PC-9 (cell line): ENCODE measurements around the gene PSMD4. TPM values are rescaled to one million over a fixed set of nuclear protein-coding genes. Genes with fewer than 3 reads are reported as not detected.
"Not testable (repeated sequence)": the region's sequence is repeated elsewhere in the genome, so short reads cannot be mapped to it uniquely, and the experiment has no call there.

Source experiments
- BruUV-seq: library from RNA; stranded (reverse); fragments of 400-500 nt; replicated peaks from 2 replicates; lab custom pipeline; 2021; lab: Mats Ljungman, UMichigan
- CTCF ChIA-PET: fragments of 300-600 bp; sonication (Branson Sonifier 250); formaldehyde crosslinking; loops from one replicate; lab custom pipeline; 2022; ENCODE audit warnings: antibody characterized with exemption; lab: Charles Lee
- POLR2A ChIA-PET: fragments of 300-600 bp; sonication (Branson Sonifier 250); formaldehyde crosslinking; loops from one replicate; lab custom pipeline; 2022; ENCODE audit warnings: antibody characterized with exemption; ENCODE audit not compliant: unreplicated experiment; lab: Charles Lee
- DNase-seq, 2 experiments: peaks; one replicate each; pipeline versions ENCODE4 v3.0.0 to v3.0.0-alpha.2; 2015 to 2022; ENCODE audit warnings: mixed read lengths in 1 of 2
- H2AFZ ChIP-seq: fragments of 200-600 bp; sonication (generic); 2 replicates; pipeline ENCODE4 v1.8.1; 2017; ENCODE audit warnings: antibody characterized with exemption
- H3F3A ChIP-seq: fragments of 200-600 bp; sonication (generic); 2 replicates; pipeline ENCODE4 v1.8.1; 2017; ENCODE audit warnings: antibody characterized with exemption, mild to moderate bottlenecking, low read depth; ENCODE audit not compliant: insufficient read depth
- H3K27ac ChIP-seq: fragments of 200-600 bp; sonication (generic); 2 replicates; pipeline ENCODE4 v1.6.1; 2016; ENCODE audit warnings: mixed run types
- H3K27me3 ChIP-seq: fragments of 200-600 bp; sonication (generic); 2 replicates; pipeline ENCODE4 v1.6.1; 2016; ENCODE audit warnings: low read depth, mixed run types; ENCODE audit not compliant: insufficient read depth
- H3K36me3 ChIP-seq: fragments of 200-600 bp; sonication (generic); 2 replicates; pipeline ENCODE4 v1.6.1; 2016; ENCODE audit warnings: low read depth, mixed run types
- H3K4me1 ChIP-seq: fragments of 200-600 bp; sonication (generic); replicated peaks from 2 replicates; pipeline ENCODE4 v1.6.1; 2016; ENCODE audit warnings: mixed run types; ENCODE audit not compliant: insufficient read depth
- H3K4me2 ChIP-seq: fragments of 200-600 bp; sonication (generic); 2 replicates; pipeline ENCODE4 v1.6.1; 2017; ENCODE audit warnings: mixed run types
- H3K4me3 ChIP-seq: fragments of 200-600 bp; sonication (generic); 2 replicates; pipeline ENCODE4 v1.6.1; 2016; ENCODE audit warnings: mixed run types
- H3K79me2 ChIP-seq: fragments of 200-600 bp; sonication (generic); 2 replicates; pipeline ENCODE4 v1.6.1; 2017; ENCODE audit warnings: low read depth, mixed run types
- H3K9me2 ChIP-seq: fragments of 200-600 bp; sonication (generic); 2 replicates; pipeline ENCODE4 v1.8.1; 2017; ENCODE audit warnings: mild to moderate bottlenecking; ENCODE audit not compliant: insufficient read depth
- H3K9me3 ChIP-seq: fragments of 200-600 bp; sonication (generic); 2 replicates; pipeline ENCODE4 v1.8.1; 2016; ENCODE audit warnings: low read depth; ENCODE audit not compliant: insufficient read depth
- H4K20me1 ChIP-seq: fragments of 200-600 bp; sonication (generic); 2 replicates; pipeline ENCODE4 v1.8.1; 2017; ENCODE audit not compliant: insufficient read depth
- EZH2 ChIP-seq: fragments of 200-600 bp; sonication (generic); IDR thresholded peaks from 2 replicates; pipeline ENCODE4 v1.8.0; 2017; ENCODE audit warnings: antibody characterized with exemption, low read depth
- intact Hi-C: fragments of 100-400 bp; cut with micrococcal nuclease; formaldehyde crosslinking; loops from one replicate; pipeline ENCODE4 v1.10.0; 2022; ENCODE audit not compliant: unreplicated experiment
- total RNA-seq: library from RNA; stranded (reverse); gene quantifications from 2 replicates; pipeline ENCODE4 v1.2.3, GENCODE V29; 2021
- TF ChIP-seq, protein P1 (sequence below): fragments of 200-600 bp; sonication (generic); conservative IDR thresholded peaks from 2 replicates; pipeline ENCODE4 v1.6.1; 2017; ENCODE audit warnings: mixed run types, antibody characterized with exemption, mild to moderate bottlenecking, moderate library complexity

The PSMD4 gene
- total RNA-seq, 1 experiment from 2014 or later = 230 TPM

DNA sequence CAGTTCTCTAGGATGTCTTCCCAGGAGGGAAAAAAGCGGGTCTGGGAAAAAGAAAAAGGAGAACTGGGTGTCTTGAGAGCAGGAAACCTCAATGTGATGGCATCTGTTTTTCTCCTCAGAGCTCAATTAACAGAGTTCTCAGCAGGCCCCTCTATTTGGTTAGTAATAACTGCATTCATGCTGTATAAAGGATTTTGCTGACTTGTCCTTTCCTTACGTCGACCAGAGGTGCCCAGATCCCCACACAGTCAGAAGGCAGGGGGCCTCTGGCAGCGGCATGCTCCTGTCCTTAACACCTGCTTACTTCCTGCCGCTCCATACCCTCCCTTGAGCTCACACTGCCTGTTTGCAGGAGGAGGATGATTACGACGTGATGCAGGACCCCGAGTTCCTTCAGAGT lies 12.3 kb downstream of the PSMD4 start:
- Histone ChIP-seq H3K36me3 (peaks cover 11% of the 10 kb centered on the region; the same call in 1 of the 2 replicates), H3K9me2 (no peaks in the 10 kb centered on the region), H3K27me3 (no peaks in the 10 kb centered on the region), H3K9me3 (no peaks in the 10 kb centered on the region), H4K20me1 (no peaks in the 10 kb centered on the region), H3K4me2 (no peak overlapping the region), H3K4me3 (no peak overlapping the region), H3F3A (peaks cover 21% of the 10 kb centered on the region), H3K79me2 (no peaks in the 10 kb centered on the region; the same call in 1 of the 2 replicates), H3K4me1 (no peaks in the 10 kb centered on the region), H3K27ac (no peak overlapping the region), H2AFZ (no peak overlapping the region)
- CTCF ChIA-PET = no interaction called here
- POLR2A ChIA-PET = no interaction called here
- no peak for DNase-seq
- intact Hi-C loops = no loop called here
- BruUV-seq = TSS peak; percentile 25
- TF ChIP-seq, protein P1, sequence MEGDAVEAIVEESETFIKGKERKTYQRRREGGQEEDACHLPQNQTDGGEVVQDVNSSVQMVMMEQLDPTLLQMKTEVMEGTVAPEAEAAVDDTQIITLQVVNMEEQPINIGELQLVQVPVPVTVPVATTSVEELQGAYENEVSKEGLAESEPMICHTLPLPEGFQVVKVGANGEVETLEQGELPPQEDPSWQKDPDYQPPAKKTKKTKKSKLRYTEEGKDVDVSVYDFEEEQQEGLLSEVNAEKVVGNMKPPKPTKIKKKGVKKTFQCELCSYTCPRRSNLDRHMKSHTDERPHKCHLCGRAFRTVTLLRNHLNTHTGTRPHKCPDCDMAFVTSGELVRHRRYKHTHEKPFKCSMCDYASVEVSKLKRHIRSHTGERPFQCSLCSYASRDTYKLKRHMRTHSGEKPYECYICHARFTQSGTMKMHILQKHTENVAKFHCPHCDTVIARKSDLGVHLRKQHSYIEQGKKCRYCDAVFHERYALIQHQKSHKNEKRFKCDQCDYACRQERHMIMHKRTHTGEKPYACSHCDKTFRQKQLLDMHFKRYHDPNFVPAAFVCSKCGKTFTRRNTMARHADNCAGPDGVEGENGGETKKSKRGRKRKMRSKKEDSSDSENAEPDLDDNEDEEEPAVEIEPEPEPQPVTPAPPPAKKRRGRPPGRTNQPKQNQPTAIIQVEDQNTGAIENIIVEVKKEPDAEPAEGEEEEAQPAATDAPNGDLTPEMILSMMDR = no peak
- no peak for TF ChIP-seq EZH2

DNA sequence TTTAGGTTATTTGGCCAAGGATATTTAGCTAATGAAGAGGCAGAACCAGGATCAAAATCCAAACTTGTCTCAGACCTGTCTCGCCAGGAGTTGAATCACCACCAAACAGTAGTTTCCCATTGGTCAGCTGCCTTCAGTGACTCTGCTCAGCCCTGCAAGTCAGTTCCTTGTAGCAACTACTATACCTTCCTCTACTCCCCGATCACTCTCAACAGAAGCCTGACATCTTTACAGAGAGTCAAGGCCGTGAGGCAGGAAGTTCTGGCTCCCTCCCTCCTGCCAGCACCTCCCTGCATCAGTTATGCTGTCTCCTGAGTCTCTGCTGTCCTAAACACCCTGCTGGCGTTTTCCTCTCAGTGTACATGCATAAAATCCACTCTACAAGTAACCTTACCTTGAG lies 13.2 kb downstream of the PSMD4 start:
- H3K9me3 ChIP-seq = no peaks in the 10 kb centered on the region
- H3K27ac ChIP-seq = no peak overlapping the region
- intact Hi-C loops = no loop called here
- peaks cover 11% of the 10 kb centered on the region; the same call in 1 of the 2 replicates for H3K36me3 ChIP-seq
- TF ChIP-seq, protein P1 = no peak
- TF ChIP-seq EZH2 = no peak
- no peak for DNase-seq
- CTCF ChIA-PET = interaction anchor here (0.7 kb wide), 1 partner anchor 607 kb away, joined by 5 read pairs; no protein-coding TSS in a partner anchor
- H3K27me3 ChIP-seq = no peaks in the 10 kb centered on the region
- peaks cover 21% of the 10 kb centered on the region for H3F3A ChIP-seq
- H3K4me1 ChIP-seq = no peaks in the 10 kb centered on the region
- no TSS peak for BruUV-seq
- H3K4me3 ChIP-seq = no peak overlapping the region
- POLR2A ChIA-PET = no interaction called here
- no peaks in the 10 kb centered on the region for H3K9me2 ChIP-seq
- no peaks in the 10 kb centered on the region for H4K20me1 ChIP-seq
- H3K79me2 ChIP-seq = no peaks in the 10 kb centered on the region
- H2AFZ ChIP-seq = no peak overlapping the region
- no peak overlapping the region for H3K4me2 ChIP-seq

DNA sequence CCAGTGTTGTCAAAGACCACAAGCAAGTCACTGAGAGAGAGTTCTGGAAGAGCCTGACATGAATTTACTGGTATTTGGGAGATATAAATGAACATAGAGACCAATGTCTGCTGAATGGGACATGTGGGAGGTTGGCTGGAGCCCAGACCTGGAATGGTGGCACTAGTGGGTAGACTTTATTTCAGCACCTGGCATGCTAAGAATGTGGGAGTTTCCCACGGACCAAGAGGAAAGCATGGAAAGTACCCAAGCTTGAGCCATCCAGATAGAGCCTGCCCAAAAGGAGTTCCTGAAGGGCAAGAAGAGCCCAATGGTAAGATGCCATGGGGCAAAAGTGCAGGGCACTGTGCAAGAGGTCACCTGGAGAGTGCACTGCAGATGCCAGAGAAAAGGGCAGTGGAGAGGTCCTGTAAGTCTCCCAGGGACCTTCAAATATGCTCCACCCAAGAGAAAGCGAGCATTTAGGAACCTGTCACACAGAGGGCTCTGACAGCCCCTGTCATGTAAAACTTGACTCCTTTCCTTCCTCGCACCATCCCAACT lies 19.5 kb downstream of the PSMD4 start:
- Histone ChIP-seq H3K27me3 (no peaks in the 10 kb centered on the region), H3K9me3 (no peaks in the 10 kb centered on the region), H4K20me1 (no peaks in the 10 kb centered on the region), H3K36me3 (no peaks in the 10 kb centered on the region), H3K4me1 (no peaks in the 10 kb centered on the region), H3K79me2 (no peaks in the 10 kb centered on the region), H2AFZ (no peak overlapping the region), H3K4me3 (no peak overlapping the region), H3K9me2 (no peaks in the 10 kb centered on the region), H3F3A (peaks cover 17% of the 10 kb centered on the region), H3K4me2 (no peak overlapping the region), H3K27ac (no peak overlapping the region)
- DNase-seq = no peak
- ChIA-PET CTCF (no interaction called here), POLR2A (no interaction called here)
- BruUV-seq = no TSS peak
- no peak for TF ChIP-seq EZH2
- TF ChIP-seq, protein P1 = no peak
- intact Hi-C loops = no loop called here

DNA sequence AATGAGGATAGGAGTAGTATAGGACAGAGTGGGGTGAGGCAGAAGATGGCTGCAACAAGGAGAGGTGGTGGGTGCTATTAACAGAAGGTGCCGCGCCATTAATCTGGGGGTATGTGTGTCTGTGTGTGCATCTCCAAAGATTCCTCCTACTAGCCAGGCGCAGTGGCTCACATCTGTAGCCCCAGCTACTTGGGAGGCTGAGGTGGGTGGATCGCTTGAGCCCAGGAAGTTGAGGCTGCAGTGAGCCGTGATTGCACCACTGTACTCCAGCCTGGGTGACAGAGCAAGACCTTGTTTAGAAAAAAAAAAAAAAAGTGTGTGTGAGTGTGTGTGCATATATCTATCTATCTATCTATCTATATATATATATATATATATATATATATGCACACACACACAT lies 20.8 kb downstream of the PSMD4 start:
- H3K79me2 ChIP-seq, H3K27ac ChIP-seq, H2AFZ ChIP-seq, CTCF ChIA-PET, H4K20me1 ChIP-seq, H3K9me3 ChIP-seq, H3K4me1 ChIP-seq, intact Hi-C loops, H3F3A ChIP-seq, H3K4me2 ChIP-seq, DNase-seq, H3K36me3 ChIP-seq, H3K4me3 ChIP-seq, H3K9me2 ChIP-seq, POLR2A ChIA-PET, BruUV-seq, H3K27me3 ChIP-seq: not testable (repeated sequence)
